HL-60 (cell line): ENCODE results near the gene LEKR1.

Experiments used
- DNase-seq, 2 experiments: peaks; one replicate each; pipeline ENCODE4 v3.0.0-alpha.2; 2010 to 2020; ENCODE audit warnings: low read depth in 1 of 2, low spot score in 1 of 2
- H3K27ac ChIP-seq: fragments of 250-450 bp; sonication (Bioruptor Pico); replicated peaks from 2 replicates; pipeline ENCODE4 v1.5.1; 2020; ENCODE audit warnings: mild to moderate bottlenecking, moderate library complexity
- H3K27me3 ChIP-seq: fragments of 250-450 bp; sonication (Bioruptor Pico); 2 replicates; pipeline ENCODE4 v1.5.1; 2021; ENCODE audit warnings: mild to moderate bottlenecking, moderate library complexity; ENCODE audit not compliant: insufficient read depth, poor library complexity, severe bottlenecking
- H3K4me3 ChIP-seq: replicated peaks from 2 replicates; pipeline ENCODE4 v1.5.1; 2011; ENCODE audit warnings: mild to moderate bottlenecking, control low read depth, low read length; ENCODE audit not compliant: insufficient read depth
- GABPA ChIP-seq: IDR thresholded peaks from 2 replicates; pipeline ENCODE4 v1.6.1; 2012; ENCODE audit warnings: low read depth
- POLR2AphosphoS5 ChIP-seq: IDR thresholded peaks from 2 replicates; pipeline ENCODE4 v1.6.1; 2012; ENCODE audit warnings: low read depth
- SPI1 ChIP-seq: IDR thresholded peaks from 2 replicates; pipeline ENCODE4 v1.6.1; 2012; ENCODE audit warnings: low read depth, mild to moderate bottlenecking, borderline replicate concordance
- TF ChIP-seq, protein P1 (sequence below): IDR thresholded peaks from 2 replicates; pipeline ENCODE4 v1.6.1; 2012; ENCODE audit warnings: low read depth; ENCODE audit not compliant: insufficient replicate concordance
- TF ChIP-seq, protein P2 (sequence below): IDR thresholded peaks from one replicate; pipeline ENCODE4 v1.5.1; 2011; ENCODE audit warnings: low read length, control low read depth, inconsistent platforms; ENCODE audit not compliant: insufficient read depth

Gene LEKR1

GRCh38 chr3:156923349-156923748 lies 97.2 kb downstream of the LEKR1 start:
- Histone ChIP-seq H3K27ac (no peak overlapping the region), H3K4me3 (no peak overlapping the region), H3K27me3 (no peaks in the 10 kb centered on the region)
- DNase-seq: no peak
- TF ChIP-seq, protein P1, sequence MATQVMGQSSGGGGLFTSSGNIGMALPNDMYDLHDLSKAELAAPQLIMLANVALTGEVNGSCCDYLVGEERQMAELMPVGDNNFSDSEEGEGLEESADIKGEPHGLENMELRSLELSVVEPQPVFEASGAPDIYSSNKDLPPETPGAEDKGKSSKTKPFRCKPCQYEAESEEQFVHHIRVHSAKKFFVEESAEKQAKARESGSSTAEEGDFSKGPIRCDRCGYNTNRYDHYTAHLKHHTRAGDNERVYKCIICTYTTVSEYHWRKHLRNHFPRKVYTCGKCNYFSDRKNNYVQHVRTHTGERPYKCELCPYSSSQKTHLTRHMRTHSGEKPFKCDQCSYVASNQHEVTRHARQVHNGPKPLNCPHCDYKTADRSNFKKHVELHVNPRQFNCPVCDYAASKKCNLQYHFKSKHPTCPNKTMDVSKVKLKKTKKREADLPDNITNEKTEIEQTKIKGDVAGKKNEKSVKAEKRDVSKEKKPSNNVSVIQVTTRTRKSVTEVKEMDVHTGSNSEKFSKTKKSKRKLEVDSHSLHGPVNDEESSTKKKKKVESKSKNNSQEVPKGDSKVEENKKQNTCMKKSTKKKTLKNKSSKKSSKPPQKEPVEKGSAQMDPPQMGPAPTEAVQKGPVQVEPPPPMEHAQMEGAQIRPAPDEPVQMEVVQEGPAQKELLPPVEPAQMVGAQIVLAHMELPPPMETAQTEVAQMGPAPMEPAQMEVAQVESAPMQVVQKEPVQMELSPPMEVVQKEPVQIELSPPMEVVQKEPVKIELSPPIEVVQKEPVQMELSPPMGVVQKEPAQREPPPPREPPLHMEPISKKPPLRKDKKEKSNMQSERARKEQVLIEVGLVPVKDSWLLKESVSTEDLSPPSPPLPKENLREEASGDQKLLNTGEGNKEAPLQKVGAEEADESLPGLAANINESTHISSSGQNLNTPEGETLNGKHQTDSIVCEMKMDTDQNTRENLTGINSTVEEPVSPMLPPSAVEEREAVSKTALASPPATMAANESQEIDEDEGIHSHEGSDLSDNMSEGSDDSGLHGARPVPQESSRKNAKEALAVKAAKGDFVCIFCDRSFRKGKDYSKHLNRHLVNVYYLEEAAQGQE: no peak
- TF ChIP-seq GABPA: no peak
- TF ChIP-seq, protein P2, sequence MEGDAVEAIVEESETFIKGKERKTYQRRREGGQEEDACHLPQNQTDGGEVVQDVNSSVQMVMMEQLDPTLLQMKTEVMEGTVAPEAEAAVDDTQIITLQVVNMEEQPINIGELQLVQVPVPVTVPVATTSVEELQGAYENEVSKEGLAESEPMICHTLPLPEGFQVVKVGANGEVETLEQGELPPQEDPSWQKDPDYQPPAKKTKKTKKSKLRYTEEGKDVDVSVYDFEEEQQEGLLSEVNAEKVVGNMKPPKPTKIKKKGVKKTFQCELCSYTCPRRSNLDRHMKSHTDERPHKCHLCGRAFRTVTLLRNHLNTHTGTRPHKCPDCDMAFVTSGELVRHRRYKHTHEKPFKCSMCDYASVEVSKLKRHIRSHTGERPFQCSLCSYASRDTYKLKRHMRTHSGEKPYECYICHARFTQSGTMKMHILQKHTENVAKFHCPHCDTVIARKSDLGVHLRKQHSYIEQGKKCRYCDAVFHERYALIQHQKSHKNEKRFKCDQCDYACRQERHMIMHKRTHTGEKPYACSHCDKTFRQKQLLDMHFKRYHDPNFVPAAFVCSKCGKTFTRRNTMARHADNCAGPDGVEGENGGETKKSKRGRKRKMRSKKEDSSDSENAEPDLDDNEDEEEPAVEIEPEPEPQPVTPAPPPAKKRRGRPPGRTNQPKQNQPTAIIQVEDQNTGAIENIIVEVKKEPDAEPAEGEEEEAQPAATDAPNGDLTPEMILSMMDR: no peak
- no peak for TF ChIP-seq POLR2AphosphoS5
- TF ChIP-seq SPI1: no peak

GRCh38 chr3:156938724-156939123 lies 112.6 kb downstream of the LEKR1 start:
- H3K27me3 ChIP-seq: no peaks in the 10 kb centered on the region
- H3K27ac ChIP-seq: no peak overlapping the region
- TF ChIP-seq, protein P1: no peak
- TF ChIP-seq POLR2AphosphoS5: no peak
- TF ChIP-seq SPI1: no peak
- H3K4me3 ChIP-seq: no peak overlapping the region
- DNase-seq: no peak

DNA sequence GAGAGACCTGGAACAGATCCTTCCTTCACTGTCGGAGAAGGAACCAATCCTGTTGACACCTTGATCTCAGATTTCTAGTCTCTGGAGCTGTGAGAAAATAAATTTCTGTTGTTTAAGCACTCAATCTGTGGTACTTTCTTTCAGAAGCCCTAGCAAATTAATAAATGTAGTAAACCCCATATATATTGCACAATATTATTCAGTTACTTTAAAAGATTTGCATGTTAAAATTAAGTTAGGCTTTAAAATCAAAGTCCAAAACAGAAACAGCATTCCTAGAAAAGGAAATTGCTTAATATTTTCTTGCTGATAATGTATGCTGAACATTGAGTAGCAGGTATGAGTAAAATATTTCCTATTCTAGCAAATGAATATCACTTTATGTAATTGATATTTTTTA lies 113.2 kb downstream of the LEKR1 start:
- DNase-seq: no peak
- H3K27me3 ChIP-seq: no peaks in the 10 kb centered on the region
- TF ChIP-seq, protein P1: no peak
- TF ChIP-seq GABPA: no peak
- no peak for TF ChIP-seq SPI1
- no peak for TF ChIP-seq POLR2AphosphoS5
- TF ChIP-seq, protein P2: no peak
- no peak overlapping the region for H3K27ac ChIP-seq
- no peak overlapping the region for H3K4me3 ChIP-seq

DNA sequence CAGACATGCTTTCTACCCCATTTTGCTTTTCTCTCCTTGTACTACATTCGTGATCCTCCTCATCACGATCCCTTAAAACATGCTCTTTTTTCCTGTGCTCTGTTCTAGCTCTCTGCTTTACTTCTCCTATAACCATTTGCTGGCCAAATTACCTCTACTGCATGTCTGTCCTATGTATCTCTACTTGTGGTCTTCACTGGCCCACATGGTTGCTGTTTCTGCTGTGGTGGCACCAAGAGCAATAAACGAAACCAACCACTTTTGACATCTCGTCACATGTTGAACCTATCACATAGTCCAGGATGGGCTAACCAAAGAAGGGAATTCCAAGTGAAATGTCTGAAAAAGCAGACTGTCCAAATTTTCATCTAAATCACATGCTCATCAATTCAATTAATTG lies 115.2 kb downstream of the LEKR1 start:
- DNase-seq: no peak
- Histone ChIP-seq H3K27me3 (no peaks in the 10 kb centered on the region), H3K27ac (no peak overlapping the region), H3K4me3 (no peak overlapping the region)
- TF ChIP-seq SPI1: no peak
- TF ChIP-seq GABPA: no peak
- TF ChIP-seq, protein P1: no peak
- TF ChIP-seq POLR2AphosphoS5: no peak
- TF ChIP-seq, protein P2: no peak
